22Rv1 (cell line): ENCODE data around the gene NSUN5.
"Not testable (repeated sequence)": the region's sequence is repeated elsewhere in the genome, so short reads cannot be mapped to it uniquely, and the experiment has no call there.

Experiments used
- H3K27ac ChIP-seq: fragments of 450-650 bp; 2 replicates; pipeline ENCODE4 v1.5.1; 2017
- ZFX ChIP-seq: fragments of 450-650 bp; IDR thresholded peaks from 2 replicates; pipeline ENCODE4 v1.6.1; 2017; ENCODE audit warnings: antibody characterized with exemption, borderline replicate concordance
- TF ChIP-seq, protein P1 (sequence below): fragments of 450-650 bp; IDR thresholded peaks from 2 replicates; pipeline ENCODE4 v1.5.1; 2017; ENCODE audit warnings: mild to moderate bottlenecking

The NSUN5 gene

DNA sequence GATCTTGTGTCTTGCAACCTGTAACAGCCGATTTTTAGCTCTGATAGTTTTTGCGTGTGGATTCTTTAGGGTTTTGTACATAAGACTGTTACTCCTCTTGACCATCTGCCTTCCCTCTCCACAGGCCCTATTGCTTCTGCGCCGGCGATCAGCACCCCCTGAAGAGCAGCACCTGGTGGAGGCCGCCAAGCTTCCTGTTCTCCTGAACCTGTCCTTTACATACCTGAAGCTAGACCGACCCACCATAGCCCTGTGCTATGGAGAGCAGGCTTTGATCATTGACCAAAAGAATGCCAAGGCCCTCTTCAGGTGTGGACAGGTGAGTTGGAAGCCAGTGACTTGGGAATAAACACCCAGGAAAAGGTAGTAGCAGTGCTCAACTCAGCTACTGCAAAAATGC lies 31.9 kb upstream of the NSUN5 start:
- no peak overlapping the region for H3K27ac ChIP-seq
- TF ChIP-seq, protein P1, sequence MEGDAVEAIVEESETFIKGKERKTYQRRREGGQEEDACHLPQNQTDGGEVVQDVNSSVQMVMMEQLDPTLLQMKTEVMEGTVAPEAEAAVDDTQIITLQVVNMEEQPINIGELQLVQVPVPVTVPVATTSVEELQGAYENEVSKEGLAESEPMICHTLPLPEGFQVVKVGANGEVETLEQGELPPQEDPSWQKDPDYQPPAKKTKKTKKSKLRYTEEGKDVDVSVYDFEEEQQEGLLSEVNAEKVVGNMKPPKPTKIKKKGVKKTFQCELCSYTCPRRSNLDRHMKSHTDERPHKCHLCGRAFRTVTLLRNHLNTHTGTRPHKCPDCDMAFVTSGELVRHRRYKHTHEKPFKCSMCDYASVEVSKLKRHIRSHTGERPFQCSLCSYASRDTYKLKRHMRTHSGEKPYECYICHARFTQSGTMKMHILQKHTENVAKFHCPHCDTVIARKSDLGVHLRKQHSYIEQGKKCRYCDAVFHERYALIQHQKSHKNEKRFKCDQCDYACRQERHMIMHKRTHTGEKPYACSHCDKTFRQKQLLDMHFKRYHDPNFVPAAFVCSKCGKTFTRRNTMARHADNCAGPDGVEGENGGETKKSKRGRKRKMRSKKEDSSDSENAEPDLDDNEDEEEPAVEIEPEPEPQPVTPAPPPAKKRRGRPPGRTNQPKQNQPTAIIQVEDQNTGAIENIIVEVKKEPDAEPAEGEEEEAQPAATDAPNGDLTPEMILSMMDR, result no peak
- TF ChIP-seq ZFX, result no peak

- TF ChIP-seq, protein P1, result no peak
- no peak for TF ChIP-seq ZFX
- no peak overlapping the region for H3K27ac ChIP-seq
These were observed 29.7 kb upstream of the NSUN5 start for GRCh38 chr7:73338321-73338720.

DNA sequence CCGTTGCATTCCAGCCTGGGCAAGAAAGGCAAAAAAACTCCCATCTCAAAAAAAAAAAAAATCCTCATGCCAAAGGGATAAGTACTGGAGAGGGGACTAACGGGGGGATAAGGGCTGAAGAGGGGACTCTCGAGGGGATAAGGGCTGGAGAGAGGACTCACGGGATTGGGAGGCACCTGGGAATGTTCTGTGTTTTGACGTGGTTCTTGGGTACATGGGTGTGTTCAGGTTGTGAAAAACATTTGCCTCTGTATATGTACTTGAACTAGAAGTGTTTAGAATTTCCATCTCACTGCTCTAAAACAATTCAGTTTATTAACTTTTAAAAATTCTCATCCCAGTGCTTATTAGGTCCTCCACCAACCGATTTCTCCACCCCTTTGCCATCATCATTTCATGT lies 23.8 kb upstream of the NSUN5 start:
- TF ChIP-seq, protein P1, result no peak
- TF ChIP-seq ZFX, result no peak
- H3K27ac ChIP-seq, result no peak overlapping the region

GRCh38 chr7:73330772-73331171 lies 22.1 kb upstream of the NSUN5 start:
- TF ChIP-seq ZFX, result no peak
- TF ChIP-seq, protein P1, result no peak
- H3K27ac ChIP-seq, result no peak overlapping the region

DNA sequence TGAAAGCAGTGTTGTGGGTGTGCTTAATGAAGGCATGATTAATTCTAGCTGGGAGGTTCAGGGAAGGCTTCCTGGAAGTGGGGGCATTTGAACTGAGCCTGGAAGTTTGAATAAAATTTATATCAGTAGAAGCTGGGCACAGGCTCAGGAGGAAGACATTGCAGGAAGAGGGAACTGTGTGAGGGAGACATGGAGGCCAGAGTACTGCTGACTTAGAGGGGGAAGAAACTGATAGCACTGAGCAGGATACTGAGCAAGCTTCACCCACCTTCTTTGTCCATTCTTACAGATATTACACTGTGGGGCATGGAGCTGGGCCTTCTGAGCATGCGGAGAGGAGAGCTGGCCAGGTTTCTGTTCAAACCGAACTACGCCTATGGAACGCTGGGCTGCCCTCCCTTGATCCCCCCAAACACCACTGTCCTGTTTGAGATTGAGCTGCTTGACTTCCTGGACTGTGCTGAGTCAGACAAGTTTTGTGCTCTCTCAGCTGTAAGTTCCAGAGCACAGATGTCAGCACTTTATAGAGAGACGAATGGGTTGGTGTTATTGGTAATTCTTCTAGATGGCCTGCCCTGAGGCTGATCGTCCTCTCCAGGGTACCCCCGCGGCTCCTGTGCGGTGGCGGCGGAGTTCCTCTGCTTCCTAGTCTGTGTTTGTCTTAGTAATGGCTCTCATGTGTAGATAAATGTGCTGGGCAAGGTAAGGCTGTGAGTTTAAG lies 21.4 kb upstream of the NSUN5 start:
- TF ChIP-seq ZFX, result no peak
- TF ChIP-seq, protein P1, result no peak
- no peak overlapping the region for H3K27ac ChIP-seq

- TF ChIP-seq ZFX, result no peak
- TF ChIP-seq, protein P1, result no peak
- no peak overlapping the region for H3K27ac ChIP-seq
These were observed 20.1 kb upstream of the NSUN5 start for GRCh38 chr7:73328696-73329095.

- not testable (repeated sequence) for H3K27ac ChIP-seq
These were observed 19.3 kb upstream of the NSUN5 start, which contains the start of the genes FKBP6 and TRIM50 for GRCh38 chr7:73327922-73328321. Gene FKBP6 (plus strand): TSS chr7:73328161. CDS start chr7:73328429, 268 bp downstream. Gene TRIM50 (minus strand): TSS chr7:73328082. CDS start chr7:73324787, 3,295 bp downstream.

DNA sequence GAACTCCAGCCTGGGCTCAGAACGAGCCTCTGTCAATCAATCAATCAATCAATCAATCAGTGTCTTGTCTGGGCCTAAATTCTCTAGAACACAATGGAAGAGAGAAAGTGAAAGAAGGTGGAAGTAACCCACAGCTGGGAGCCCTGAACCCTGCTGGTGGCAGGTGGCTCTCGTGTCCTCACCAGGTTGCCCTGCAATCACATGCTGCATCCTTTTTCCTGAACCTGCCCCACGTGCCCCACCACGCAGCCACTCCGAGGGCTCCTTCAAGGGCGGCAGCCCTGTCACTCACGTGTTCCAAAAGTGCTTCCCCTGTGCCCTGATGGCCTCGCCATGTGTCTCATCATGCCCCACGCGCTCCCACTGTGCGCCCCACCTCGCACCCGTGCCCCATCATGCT lies 18.8 kb upstream of the NSUN5 start:
- not testable (repeated sequence) for H3K27ac ChIP-seq

DNA sequence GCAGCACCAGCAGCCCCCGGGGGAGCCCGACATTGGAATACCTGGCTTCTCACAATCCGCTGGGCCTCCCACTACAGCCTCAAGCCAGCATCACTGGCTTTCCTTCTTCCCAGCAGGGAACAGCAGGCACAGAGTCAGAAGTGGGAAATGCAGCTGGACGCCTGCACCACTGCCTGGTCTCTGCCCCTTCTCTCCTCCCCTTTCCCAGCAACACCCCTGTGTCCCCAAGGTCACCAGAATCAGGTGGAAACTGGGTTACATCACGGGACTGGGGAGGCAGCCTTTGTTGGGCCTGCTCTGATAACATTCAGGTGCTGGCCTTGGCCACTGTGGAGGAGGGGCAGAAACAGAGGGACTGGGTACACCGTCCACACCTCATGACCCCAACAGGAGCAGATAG lies 16.8 kb upstream of the NSUN5 start:
- not testable (repeated sequence) for H3K27ac ChIP-seq
